Karpas-422 (cell line): ENCODE results near the gene TSC22D3. TPM values are rescaled to one million over a fixed set of nuclear protein-coding genes. Genes with fewer than 3 reads are reported as not detected.
"Not testable (repeated sequence)": the region's sequence is repeated elsewhere in the genome, so short reads cannot be mapped to it uniquely, and the experiment has no call there.

Experiments used
- DNase-seq: peaks from one replicate; pipeline ENCODE4 v3.0.0-alpha.2; 2015
- H2AFZ ChIP-seq: fragments of 200-600 bp; sonication (generic); 2 replicates; pipeline ENCODE4 v1.6.1; 2014; ENCODE audit warnings: antibody characterized with exemption, low read length, mixed read lengths
- H3K27ac ChIP-seq: fragments of 200-600 bp; sonication (generic); 2 replicates; pipeline ENCODE4 v1.5.1; 2014; ENCODE audit warnings: mild to moderate bottlenecking, low read length, moderate library complexity
- H3K27me3 ChIP-seq: fragments of 200-600 bp; sonication (generic); 2 replicates; pipeline ENCODE4 v1.6.1; 2014; ENCODE audit warnings: low read length, mixed read lengths
- H3K36me3 ChIP-seq: fragments of 200-600 bp; sonication (generic); 2 replicates; pipeline ENCODE4 v1.6.1; 2014; ENCODE audit warnings: low read length, mixed read lengths; ENCODE audit not compliant: insufficient read depth
- H3K4me1 ChIP-seq: fragments of 200-600 bp; sonication (generic); 2 replicates; pipeline ENCODE4 v1.6.1; 2014; ENCODE audit warnings: mild to moderate bottlenecking, low read length, mixed read lengths
- H3K4me2 ChIP-seq: fragments of 200-600 bp; sonication (generic); 2 replicates; pipeline ENCODE4 v1.6.1; 2014; ENCODE audit warnings: low read length, low read depth, mild to moderate bottlenecking; ENCODE audit not compliant: poor library complexity, severe bottlenecking
- H3K4me3 ChIP-seq: fragments of 200-600 bp; sonication (generic); 2 replicates; pipeline ENCODE4 v1.5.1; 2014; ENCODE audit warnings: mild to moderate bottlenecking, antibody characterized with exemption, low read length, mixed read lengths
- H3K79me2 ChIP-seq: fragments of 200-600 bp; sonication (generic); 2 replicates; pipeline ENCODE4 v1.6.1; 2014; ENCODE audit warnings: mild to moderate bottlenecking, low read length, mixed read lengths
- H3K9ac ChIP-seq: fragments of 200-600 bp; sonication (generic); 2 replicates; pipeline ENCODE4 v1.6.0; 2014; ENCODE audit warnings: low read length
- H3K9me2 ChIP-seq: fragments of 200-600 bp; sonication (generic), shearing (Covaris generic); replicated peaks from 2 replicates; pipeline ENCODE4 v1.6.0; 2014; ENCODE audit warnings: mild to moderate bottlenecking, low read length, moderate library complexity; ENCODE audit not compliant: insufficient read depth
- H3K9me3 ChIP-seq: fragments of 300-700, 200-600 bp; sonication (generic); 2 replicates; pipeline ENCODE4 v1.6.1; 2014; ENCODE audit warnings: low read length, mixed read lengths
- H4K20me1 ChIP-seq: fragments of 200-600 bp; sonication (generic); 2 replicates; pipeline ENCODE4 v1.6.1; 2014; ENCODE audit warnings: mild to moderate bottlenecking, antibody characterized with exemption, low read length, low read depth; ENCODE audit not compliant: insufficient read depth
- total RNA-seq: library from RNA; depleted of rRNA; stranded (reverse); fragments of >200 nt; shearing (Covaris generic); gene quantifications from 2 replicates; pipeline ENCODE4 v1.2.3, GENCODE V29; 2014; ENCODE audit warnings: low replicate concordance

TSC22D3 gene
- total RNA-seq, 1 experiment from 2014 or later = 266 TPM

- Histone ChIP-seq H3K36me3 (no peaks in the 10 kb centered on the region), H3K4me1 (peaks cover 75% of the 10 kb centered on the region), H3K27ac (peak overlapping the region; percentile 93), H3K9me2 (no peaks in the 10 kb centered on the region), H3K9ac (peak overlapping the region; percentile 67), H4K20me1 (no peaks in the 10 kb centered on the region), H3K27me3 (no peaks in the 10 kb centered on the region), H3K4me2 (peak overlapping the region; percentile 59), H3K79me2 (no peaks in the 10 kb centered on the region), H3K4me3 (peak overlapping the region; percentile 41; the same call in 1 of the 2 replicates), H2AFZ (no peak overlapping the region), H3K9me3 (no peaks in the 10 kb centered on the region)
- DNase-seq = no peak
Measured at GRCh38 chrX:107675365-107675654, 100.3 kb downstream of the TSC22D3 start.

GRCh38 chrX:107674480-107675364 is 100.9 kb downstream of the TSC22D3 start:
- Histone ChIP-seq H3K9me2 (no peaks in the 10 kb centered on the region), H2AFZ (peak overlapping the region; percentile 59; the same call in 1 of the 2 replicates), H3K27ac (peak overlapping the region; percentile 93), H3K9me3 (no peaks in the 10 kb centered on the region), H3K36me3 (no peaks in the 10 kb centered on the region), H3K4me3 (peak overlapping the region; percentile 41), H3K4me2 (peak overlapping the region; percentile 59), H4K20me1 (no peaks in the 10 kb centered on the region), H3K27me3 (no peaks in the 10 kb centered on the region), H3K9ac (peak overlapping the region; percentile 67), H3K79me2 (no peaks in the 10 kb centered on the region), H3K4me1 (peaks cover 71% of the 10 kb centered on the region)
- DNase-seq = peak; percentile 70

- no peaks in the 10 kb centered on the region for H3K9me2 ChIP-seq
- peak overlapping the region; percentile 41 for H3K4me3 ChIP-seq
- DNase-seq = peak; percentile 90
- H3K4me1 ChIP-seq = peaks cover 64% of the 10 kb centered on the region
- H3K79me2 ChIP-seq = no peaks in the 10 kb centered on the region
- no peaks in the 10 kb centered on the region for H3K36me3 ChIP-seq
- H3K27me3 ChIP-seq = no peaks in the 10 kb centered on the region
- no peak overlapping the region for H2AFZ ChIP-seq
- H3K9me3 ChIP-seq = no peaks in the 10 kb centered on the region
- peak overlapping the region; percentile 93 for H3K27ac ChIP-seq
- H3K9ac ChIP-seq = peak overlapping the region; percentile 67
- H4K20me1 ChIP-seq = no peaks in the 10 kb centered on the region
- peak overlapping the region; percentile 59 for H3K4me2 ChIP-seq
Measured at GRCh38 chrX:107673933-107674479, 101.6 kb downstream of the TSC22D3 start.

GRCh38 chrX:107673431-107673830 is 102.2 kb downstream of the TSC22D3 start:
- Histone ChIP-seq H3K27ac (peak overlapping the region; percentile 93), H3K4me3 (peak overlapping the region; percentile 23; the same call in 1 of the 2 replicates), H3K36me3 (no peaks in the 10 kb centered on the region), H3K4me1 (peaks cover 58% of the 10 kb centered on the region), H3K9me3 (no peaks in the 10 kb centered on the region), H3K9ac (peak overlapping the region; percentile 52), H2AFZ (no peak overlapping the region), H3K9me2 (no peaks in the 10 kb centered on the region), H3K27me3 (no peaks in the 10 kb centered on the region), H3K79me2 (no peaks in the 10 kb centered on the region), H4K20me1 (no peaks in the 10 kb centered on the region), H3K4me2 (peak overlapping the region; percentile 59)
- no peak for DNase-seq

GRCh38 chrX:107672955-107673378 is 102.6 kb downstream of the TSC22D3 start:
- no peak overlapping the region for H2AFZ ChIP-seq
- H3K9ac ChIP-seq = peak overlapping the region; percentile 52
- H3K9me2 ChIP-seq = no peaks in the 10 kb centered on the region
- H3K27ac ChIP-seq = peak overlapping the region; percentile 93
- peak; percentile 93 for DNase-seq
- no peaks in the 10 kb centered on the region for H3K9me3 ChIP-seq
- H3K27me3 ChIP-seq = no peaks in the 10 kb centered on the region
- H3K4me1 ChIP-seq = peaks cover 53% of the 10 kb centered on the region
- H3K4me3 ChIP-seq = peak overlapping the region; percentile 23; the same call in 1 of the 2 replicates
- no peaks in the 10 kb centered on the region for H3K36me3 ChIP-seq
- H3K4me2 ChIP-seq = peak overlapping the region; percentile 59
- no peaks in the 10 kb centered on the region for H4K20me1 ChIP-seq
- no peaks in the 10 kb centered on the region for H3K79me2 ChIP-seq

GRCh38 chrX:107671256-107671655 is 104.3 kb downstream of the TSC22D3 start:
- H3K79me2 ChIP-seq, H3K4me3 ChIP-seq, H3K4me2 ChIP-seq, H3K9ac ChIP-seq, H3K9me3 ChIP-seq, H3K9me2 ChIP-seq, H2AFZ ChIP-seq, H3K27ac ChIP-seq, H3K36me3 ChIP-seq, H3K27me3 ChIP-seq, DNase-seq, H4K20me1 ChIP-seq: not testable (repeated sequence)
- peaks cover 36% of the 10 kb centered on the region for H3K4me1 ChIP-seq

- peaks cover 24% of the 10 kb centered on the region for H3K4me1 ChIP-seq
- no peak overlapping the region for H3K9ac ChIP-seq
- H3K4me2 ChIP-seq = no peak overlapping the region
- H3K79me2 ChIP-seq = no peaks in the 10 kb centered on the region
- no peaks in the 10 kb centered on the region for H3K27me3 ChIP-seq
- no peak overlapping the region for H3K27ac ChIP-seq
- no peaks in the 10 kb centered on the region for H3K9me2 ChIP-seq
- H3K9me3 ChIP-seq = no peaks in the 10 kb centered on the region
- no peak overlapping the region for H2AFZ ChIP-seq
- H3K36me3 ChIP-seq = no peaks in the 10 kb centered on the region
- DNase-seq = no peak
- H3K4me3 ChIP-seq = no peak overlapping the region
- no peaks in the 10 kb centered on the region for H4K20me1 ChIP-seq
Measured at GRCh38 chrX:107669885-107670628, 105.5 kb downstream of the TSC22D3 start.

GRCh38 chrX:107669261-107669660 is 106.3 kb downstream of the TSC22D3 start:
- peaks cover 16% of the 10 kb centered on the region for H3K4me1 ChIP-seq
- no peak overlapping the region for H3K4me2 ChIP-seq
- no peaks in the 10 kb centered on the region for H3K36me3 ChIP-seq
- H3K79me2 ChIP-seq = no peaks in the 10 kb centered on the region
- H3K27me3 ChIP-seq = no peaks in the 10 kb centered on the region
- no peak overlapping the region for H3K27ac ChIP-seq
- no peak overlapping the region for H3K9ac ChIP-seq
- no peaks in the 10 kb centered on the region for H3K9me2 ChIP-seq
- H4K20me1 ChIP-seq = no peaks in the 10 kb centered on the region
- H2AFZ ChIP-seq = no peak overlapping the region
- no peak for DNase-seq
- no peaks in the 10 kb centered on the region for H3K9me3 ChIP-seq
- no peak overlapping the region for H3K4me3 ChIP-seq
